ENCODE data around the gene SVIL.

Gene SVIL

DNA sequence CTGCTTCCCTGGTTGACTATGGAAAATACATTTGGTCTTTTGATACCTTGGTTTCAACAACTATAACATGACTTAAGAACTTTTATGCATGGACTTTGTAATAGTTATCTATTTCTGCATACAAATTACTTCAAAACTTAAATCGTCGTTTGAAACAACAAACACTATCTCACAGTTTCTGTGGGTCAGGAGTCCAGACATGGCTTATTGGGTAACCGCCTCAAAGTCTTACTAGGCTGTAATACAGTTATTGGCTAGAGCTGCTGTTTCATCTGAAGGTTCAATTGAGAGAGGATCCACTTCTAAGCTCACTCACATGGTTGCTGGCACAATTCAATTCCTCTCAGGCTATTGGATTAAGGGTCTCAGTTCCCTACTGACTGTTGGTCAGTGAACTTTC is 210.8 kb downstream of the SVIL start:
- H3K9ac ChIP-seq (ENCODE audit: low read length), result no peak overlapping the region
- H3F3A ChIP-seq (ENCODE audit: insufficient read depth, low read length), result no peaks in the 10 kb centered on the region
- no peaks in the 10 kb centered on the region for H3K79me2 ChIP-seq (ENCODE audit: insufficient read depth, low read length)
- no peaks in the 10 kb centered on the region for H4K20me1 ChIP-seq (ENCODE audit: insufficient read depth, low read length)
- no peaks in the 10 kb centered on the region for H3K9me3 ChIP-seq (ENCODE audit: low read length)
- H3K4me3 ChIP-seq (ENCODE audit: low read depth, low read length, poor library complexity, severe bottlenecking), result no peak overlapping the region
- H3K4me1 ChIP-seq (ENCODE audit: insufficient read depth, low read length, severe bottlenecking), result no peaks in the 10 kb centered on the region
- H3K36me3 ChIP-seq (ENCODE audit: insufficient read depth, low read length), result no peaks in the 10 kb centered on the region
- no peak overlapping the region for H2AFZ ChIP-seq (ENCODE audit: low read length)
- no peak overlapping the region for H3K4me2 ChIP-seq (ENCODE audit: low read length)
- no peaks in the 10 kb centered on the region for H3K9me2 ChIP-seq (ENCODE audit: low read depth, low read length)
- no peak overlapping the region for H3K27ac ChIP-seq (ENCODE audit: low read depth, low read length, poor library complexity, severe bottlenecking)
- H3K27me3 ChIP-seq (ENCODE audit: insufficient read depth, low read length), result no peaks in the 10 kb centered on the region
- TF ChIP-seq CTCF (IDR thresholded peaks at IDR 0.05; ENCODE audit: low read length) (no peak), EZH2 (IDR thresholded peaks at IDR 0.05; ENCODE audit: borderline replicate concordance, low read length) (no peak)

GRCh38 chr10:29420744-29421143 is 214.0 kb downstream of the SVIL start:
- no peaks in the 10 kb centered on the region for H4K20me1 ChIP-seq (ENCODE audit: insufficient read depth, low read length)
- no peaks in the 10 kb centered on the region for H3F3A ChIP-seq (ENCODE audit: insufficient read depth, low read length)
- TF ChIP-seq EZH2 (IDR thresholded peaks at IDR 0.05; ENCODE audit: borderline replicate concordance, low read length), result no peak
- TF ChIP-seq CTCF (IDR thresholded peaks at IDR 0.05; ENCODE audit: low read length), result no peak
- no peak overlapping the region for H3K4me3 ChIP-seq (ENCODE audit: low read depth, low read length, poor library complexity, severe bottlenecking)
- no peaks in the 10 kb centered on the region for H3K27me3 ChIP-seq (ENCODE audit: insufficient read depth, low read length)
- H2AFZ ChIP-seq (ENCODE audit: low read length), result no peak overlapping the region
- no peak overlapping the region for H3K27ac ChIP-seq (ENCODE audit: low read depth, low read length, poor library complexity, severe bottlenecking)
- H3K9me3 ChIP-seq (ENCODE audit: low read length), result no peaks in the 10 kb centered on the region
- H3K79me2 ChIP-seq (ENCODE audit: insufficient read depth, low read length), result no peaks in the 10 kb centered on the region
- no peaks in the 10 kb centered on the region for H3K36me3 ChIP-seq (ENCODE audit: insufficient read depth, low read length)
- H3K9me2 ChIP-seq (ENCODE audit: low read depth, low read length), result no peaks in the 10 kb centered on the region
- H3K4me1 ChIP-seq (ENCODE audit: insufficient read depth, low read length, severe bottlenecking), result no peaks in the 10 kb centered on the region
- H3K4me2 ChIP-seq (ENCODE audit: low read length), result no peak overlapping the region
- H3K9ac ChIP-seq (ENCODE audit: low read length), result no peak overlapping the region

DNA sequence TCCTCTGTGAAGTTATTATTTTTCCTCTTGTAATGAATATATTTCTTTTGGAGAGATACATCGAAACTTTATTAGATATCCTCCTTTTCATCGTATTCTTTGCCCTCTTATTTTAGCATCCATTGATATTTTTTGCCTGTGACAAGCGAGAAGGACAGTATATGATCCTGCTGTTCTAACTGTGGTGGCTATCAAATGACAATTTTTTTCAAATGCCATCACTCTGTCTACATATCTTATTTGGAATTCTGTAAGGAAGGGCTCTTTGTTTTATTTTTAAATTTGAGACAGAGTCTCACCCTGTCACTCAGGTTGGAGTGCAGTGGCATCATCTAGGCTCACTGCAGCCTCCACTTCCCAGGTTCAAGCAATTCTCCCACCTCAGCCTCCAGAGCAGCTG is 217.4 kb downstream of the SVIL start:
- TF ChIP-seq CTCF (IDR thresholded peaks at IDR 0.05; ENCODE audit: low read length) (no peak), EZH2 (IDR thresholded peaks at IDR 0.05; ENCODE audit: borderline replicate concordance, low read length) (no peak)
- no peaks in the 10 kb centered on the region for H3K9me3 ChIP-seq (ENCODE audit: low read length)
- H3K79me2 ChIP-seq (ENCODE audit: insufficient read depth, low read length), result no peaks in the 10 kb centered on the region
- H3K9me2 ChIP-seq (ENCODE audit: low read depth, low read length), result no peaks in the 10 kb centered on the region
- no peak overlapping the region for H3K9ac ChIP-seq (ENCODE audit: low read length)
- no peaks in the 10 kb centered on the region for H4K20me1 ChIP-seq (ENCODE audit: insufficient read depth, low read length)
- H3K4me1 ChIP-seq (ENCODE audit: insufficient read depth, low read length, severe bottlenecking), result no peaks in the 10 kb centered on the region
- H3K36me3 ChIP-seq (ENCODE audit: insufficient read depth, low read length), result no peaks in the 10 kb centered on the region
- H3K4me3 ChIP-seq (ENCODE audit: low read depth, low read length, poor library complexity, severe bottlenecking), result no peak overlapping the region
- H3K27me3 ChIP-seq (ENCODE audit: insufficient read depth, low read length), result no peaks in the 10 kb centered on the region
- no peak overlapping the region for H3K4me2 ChIP-seq (ENCODE audit: low read length)
- H3K27ac ChIP-seq (ENCODE audit: low read depth, low read length, poor library complexity, severe bottlenecking), result no peak overlapping the region
- no peak overlapping the region for H2AFZ ChIP-seq (ENCODE audit: low read length)
- no peaks in the 10 kb centered on the region for H3F3A ChIP-seq (ENCODE audit: insufficient read depth, low read length)

Measured in OCI-LY1 (cell line).